Measurements from ENCODE around the gene ZNF853.
"Not testable (repeated sequence)": the region's sequence is repeated elsewhere in the genome, so short reads cannot be mapped to it uniquely, and the experiment has no call there.

The ZNF853 gene

GRCh38 chr7:6614953-6615722, at the start of gene ZNF853:
Gene ZNF853 (plus strand): TSS chr7:6615610. CDS start chr7:6616175, 565 bp downstream.
- CTCF ChIA-PET = no interaction called here
- DNase-seq = peak; percentile 32
- peaks cover 3% of the 10 kb centered on the region for H3K36me3 Mint-ChIP-seq
- H3K4me1 Mint-ChIP-seq = peaks cover 28% of the 10 kb centered on the region
- no peak within 1 kb of the TSS for H3K27ac Mint-ChIP-seq
- H3K4me3 Mint-ChIP-seq = peak within 1 kb of the TSS; percentile 63
- H3K9me3 Mint-ChIP-seq = no peaks in the 10 kb centered on the region
- H3K27me3 Mint-ChIP-seq = peaks cover 70% of the 10 kb centered on the region

- H3K27ac Mint-ChIP-seq = no peak overlapping the region
- no peak for DNase-seq
- CTCF ChIA-PET = interaction anchor here (0.9 kb wide), 1 partner anchor 9 kb away, joined by 3 read pairs; no protein-coding TSS in a partner anchor
- no peaks in the 10 kb centered on the region for H3K36me3 Mint-ChIP-seq
- H3K4me1 Mint-ChIP-seq = peaks cover 10% of the 10 kb centered on the region
- no peaks in the 10 kb centered on the region for H3K9me3 Mint-ChIP-seq
- H3K27me3 Mint-ChIP-seq = peaks cover 16% of the 10 kb centered on the region
- H3K4me3 Mint-ChIP-seq = no peak overlapping the region
Observed at GRCh38 chr7:6565655-6566054, 49.8 kb upstream of the ZNF853 start.

- Mint-ChIP-seq H3K36me3 (no peaks in the 10 kb centered on the region), H3K27me3 (peaks cover 25% of the 10 kb centered on the region), H3K9me3 (no peaks in the 10 kb centered on the region), H3K4me1 (peaks cover 10% of the 10 kb centered on the region), H3K27ac (no peak overlapping the region), H3K4me3 (no peak overlapping the region)
- CTCF ChIA-PET = no interaction called here
- no peak for DNase-seq
Observed at GRCh38 chr7:6567886-6568285, 47.5 kb upstream of the ZNF853 start.

- no peak for DNase-seq
- Mint-ChIP-seq H3K4me1 (peaks cover 6% of the 10 kb centered on the region), H3K4me3 (no peak overlapping the region), H3K36me3 (no peaks in the 10 kb centered on the region), H3K27ac (no peak overlapping the region), H3K27me3 (peaks cover 28% of the 10 kb centered on the region), H3K9me3 (no peaks in the 10 kb centered on the region)
- CTCF ChIA-PET = no interaction called here
Observed at GRCh38 chr7:6571160-6571779, 44.1 kb upstream of the ZNF853 start.

GRCh38 chr7:6575281-6576023, 40.0 kb upstream of the ZNF853 start:
- CTCF ChIA-PET = interaction anchor here (0.6 to 2.8 kb wide), 11 partner anchors 9 to 741 kb away, joined by 3 to 19 read pairs (median 4); partner anchors contain the start of gene INTS15
- Mint-ChIP-seq H3K4me3 (peak overlapping the region; percentile 43), H3K27ac (no peak overlapping the region), H3K36me3 (peaks cover 9% of the 10 kb centered on the region), H3K27me3 (peaks cover 15% of the 10 kb centered on the region), H3K9me3 (no peaks in the 10 kb centered on the region), H3K4me1 (peaks cover 30% of the 10 kb centered on the region)
- DNase-seq = no peak

GRCh38 chr7:6576024-6576866, 39.2 kb upstream of the ZNF853 start:
- Mint-ChIP-seq H3K4me1 (peaks cover 36% of the 10 kb centered on the region), H3K36me3 (peaks cover 13% of the 10 kb centered on the region), H3K27me3 (peaks cover 15% of the 10 kb centered on the region), H3K27ac (peak overlapping the region; percentile 37), H3K4me3 (peak overlapping the region; percentile 76), H3K9me3 (no peaks in the 10 kb centered on the region)
- no peak for DNase-seq
- CTCF ChIA-PET = interaction anchor here (0.8 to 2.8 kb wide), 6 partner anchors 14 to 66 kb away, joined by 3 to 19 read pairs (median 8); partner anchors contain the start of gene INTS15

GRCh38 chr7:6576867-6577368, 38.5 kb upstream of the ZNF853 start:
- H3K4me3 Mint-ChIP-seq = peak overlapping the region; percentile 88
- CTCF ChIA-PET = interaction anchor here (0.8 to 2.4 kb wide), 3 partner anchors 13 to 61 kb away, joined by 3 to 8 read pairs (median 7); partner anchors contain the start of gene INTS15
- not testable (repeated sequence) for H3K9me3 Mint-ChIP-seq, H3K27me3 Mint-ChIP-seq
- DNase-seq = peak; percentile 39
- H3K36me3 Mint-ChIP-seq = peaks cover 20% of the 10 kb centered on the region
- peak overlapping the region; percentile 86 for H3K27ac Mint-ChIP-seq
- peaks cover 42% of the 10 kb centered on the region for H3K4me1 Mint-ChIP-seq

- peaks cover 25% of the 10 kb centered on the region for H3K36me3 Mint-ChIP-seq
- peak within 1 kb of the TSS; percentile 88 for H3K4me3 Mint-ChIP-seq
- peaks cover 44% of the 10 kb centered on the region for H3K4me1 Mint-ChIP-seq
- H3K9me3 Mint-ChIP-seq = no peaks in the 10 kb centered on the region
- peaks cover 7% of the 10 kb centered on the region for H3K27me3 Mint-ChIP-seq
- CTCF ChIA-PET = interaction anchor here (2.2 to 2.4 kb wide), 2 partner anchors 12 to 19 kb away, joined by 7 to 8 read pairs; partner anchors contain the start of gene INTS15
- peak within 1 kb of the TSS; percentile 86 for H3K27ac Mint-ChIP-seq
- DNase-seq = peak; percentile 90
Observed at GRCh38 chr7:6577369-6578113, 37.9 kb upstream of the ZNF853 start, which contains the start of gene ZDHHC4. Gene ZDHHC4 (plus strand): TSS chr7:6577454. CDS start chr7:6580562, 3,108 bp downstream.

GRCh38 chr7:6578114-6579084, 37.0 kb upstream of the ZNF853 start:
- Mint-ChIP-seq H3K9me3 (no peaks in the 10 kb centered on the region), H3K27me3 (peaks cover 7% of the 10 kb centered on the region), H3K4me1 (peaks cover 44% of the 10 kb centered on the region), H3K36me3 (peaks cover 27% of the 10 kb centered on the region), H3K27ac (peak overlapping the region; percentile 86), H3K4me3 (peak overlapping the region; percentile 88)
- CTCF ChIA-PET = interaction anchor here (2.2 kb wide), 1 partner anchor 12 kb away, joined by 7 read pairs; the partner anchor contains the start of gene INTS15
- no peak for DNase-seq

- peaks cover 44% of the 10 kb centered on the region for H3K4me1 Mint-ChIP-seq
- peak overlapping the region; percentile 88 for H3K4me3 Mint-ChIP-seq
- no peak for DNase-seq
- H3K27ac Mint-ChIP-seq = no peak overlapping the region
- H3K27me3 Mint-ChIP-seq = no peaks in the 10 kb centered on the region
- H3K9me3 Mint-ChIP-seq = no peaks in the 10 kb centered on the region
- CTCF ChIA-PET = interaction anchor here (2.4 kb wide), 1 partner anchor 11 kb away, joined by 12 read pairs; the partner anchor contains the start of gene INTS15
- H3K36me3 Mint-ChIP-seq = peaks cover 31% of the 10 kb centered on the region
Observed at GRCh38 chr7:6579446-6579845, 36.0 kb upstream of the ZNF853 start.

GRCh38 chr7:6585746-6586432, 29.5 kb upstream of the ZNF853 start:
- DNase-seq, H3K27me3 Mint-ChIP-seq, CTCF ChIA-PET, H3K4me3 Mint-ChIP-seq, H3K9me3 Mint-ChIP-seq, H3K27ac Mint-ChIP-seq: not testable (repeated sequence)
- Mint-ChIP-seq H3K4me1 (peaks cover 18% of the 10 kb centered on the region), H3K36me3 (peaks cover 57% of the 10 kb centered on the region)
